Measurements from ENCODE around the gene HOXC12. TPM values are rescaled to one million over a fixed set of nuclear protein-coding genes. Genes with fewer than 3 reads are reported as not detected.

Gene HOXC12
- polyA plus RNA-seq, 12 donors = 0.08 TPM; not detected in 11

DNA sequence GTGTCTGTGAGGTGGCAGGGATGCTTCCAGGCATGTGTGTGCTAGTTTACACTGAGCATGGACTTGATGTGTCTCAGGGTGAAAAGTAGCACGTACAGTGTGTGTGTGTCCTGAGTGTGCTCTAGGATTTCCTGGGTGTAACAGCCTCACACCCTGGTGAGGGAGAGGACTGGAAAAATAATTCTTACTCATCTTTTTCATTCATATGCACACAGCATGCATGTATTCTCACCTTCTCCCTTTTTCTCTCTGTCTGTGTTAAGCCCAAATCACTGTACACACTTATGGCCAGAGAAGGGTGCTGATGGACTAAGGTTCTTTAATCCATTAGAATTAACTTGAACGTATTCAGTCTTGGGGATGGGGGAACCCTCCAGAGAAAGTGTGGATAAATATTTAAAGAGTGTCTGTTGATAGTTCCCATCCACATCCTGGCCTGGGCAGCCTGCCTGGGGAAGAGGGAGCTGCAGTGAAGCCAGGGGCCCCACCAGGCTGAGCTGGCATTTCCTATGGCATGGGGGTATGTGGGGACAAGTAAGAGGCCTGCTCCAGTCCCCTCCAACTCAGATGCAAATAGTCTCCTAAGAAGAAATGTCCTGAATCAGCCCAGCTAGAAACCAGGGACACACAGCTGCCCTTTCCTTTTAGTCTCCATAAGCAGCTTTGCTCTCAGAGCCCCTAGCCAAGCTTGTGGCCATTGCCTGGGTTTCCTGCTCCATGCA, 53.0 kb downstream of the HOXC12 start:
- no peak for DNase-seq

DNA sequence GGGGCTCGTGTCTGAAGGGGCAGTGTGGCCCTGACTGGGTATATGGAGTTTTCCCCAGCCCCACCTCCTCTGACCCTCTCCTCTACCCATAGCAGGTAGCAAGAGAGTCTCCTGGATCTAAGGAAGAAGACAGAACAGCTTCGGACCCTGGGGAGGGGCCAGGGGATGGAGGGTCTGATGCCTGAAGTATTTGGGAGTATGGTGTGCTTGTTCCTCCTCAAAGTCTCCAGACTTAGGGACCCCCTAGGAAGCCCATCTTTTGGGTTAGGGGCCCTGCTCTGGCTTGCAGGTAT, 53.5 kb downstream of the HOXC12 start:
- DNase-seq = no peak

Other genes starting within 250 kb of the HOXC12 start
- gene CALCOCO1, start 227.5 kb upstream of the HOXC12 start, polyA plus RNA-seq (ENCODE audit: insufficient read length in 12 of 12) = 100 to 1,000 TPM in 2 of 12 donors, 10 to 100 TPM in 9, not detected in 1; 67.8 to 122 (median 86.3) TPM
- gene CISTR, start 202.9 kb upstream of the HOXC12 start, polyA plus RNA-seq (ENCODE audit: insufficient read length in 12 of 12) = not detected
- gene HOXC13, start 16.1 kb upstream of the HOXC12 start, polyA plus RNA-seq (ENCODE audit: insufficient read length in 12 of 12) = 1 to 10 TPM in 1 of 12 donors, under 1 TPM in 2, not detected in 9; 0.28 to 1.4 (median 0.86) TPM
- under 1 TPM in 1 of 12 donors, not detected in 11; 0.08 TPM for gene HOXC11, start 18.2 kb downstream of the HOXC12 start, polyA plus RNA-seq (ENCODE audit: insufficient read length in 12 of 12)
- gene HOTAIR, start 20.1 kb downstream of the HOXC12 start, polyA plus RNA-seq (ENCODE audit: insufficient read length in 12 of 12) = under 1 TPM in 1 of 12 donors, not detected in 11; 0.11 TPM
- gene HOXC10, start 30.2 kb downstream of the HOXC12 start, polyA plus RNA-seq (ENCODE audit: insufficient read length in 12 of 12) = 1 to 10 TPM in 2 of 12 donors, under 1 TPM in 6, not detected in 4; 0.20 to 2.0 (median 0.57) TPM
- 1 to 10 TPM in 4 of 12 donors, under 1 TPM in 6, not detected in 2; 0.33 to 3.2 (median 0.72) TPM for gene HOXC9, start 45.3 kb downstream of the HOXC12 start, polyA plus RNA-seq (ENCODE audit: insufficient read length in 12 of 12)
- 1 to 10 TPM in 3 of 12 donors, under 1 TPM in 7, not detected in 2; 0.21 to 9.7 (median 0.68) TPM for gene HOXC8, start 54.1 kb downstream of the HOXC12 start, polyA plus RNA-seq (ENCODE audit: insufficient read length in 12 of 12)
- gene HOXC6, start 73.5 kb downstream of the HOXC12 start, polyA plus RNA-seq (ENCODE audit: insufficient read length in 12 of 12) = 10 to 100 TPM in 2 of 12 donors, 1 to 10 TPM in 8, not detected in 2; 3.0 to 20.5 (median 5.9) TPM
- gene HOXC5, start 78.1 kb downstream of the HOXC12 start, polyA plus RNA-seq (ENCODE audit: insufficient read length in 12 of 12) = 1 to 10 TPM in 2 of 12 donors, under 1 TPM in 8, not detected in 2; 0.25 to 1.8 (median 0.75) TPM
- gene HOXC4, start 98.9 kb downstream of the HOXC12 start, polyA plus RNA-seq (ENCODE audit: insufficient read length in 12 of 12) = 10 to 100 TPM in 5 of 12 donors, 1 to 10 TPM in 5, not detected in 2; 4.2 to 25.6 (median 9.1) TPM
- gene SMUG1, start 234.1 kb downstream of the HOXC12 start, polyA plus RNA-seq (ENCODE audit: insufficient read length in 12 of 12) = 10 to 100 TPM in 11 of 12 donors, not detected in 1; 18.2 to 35.4 (median 22.1) TPM

Measured in muscle of arm (tissue), 12 donors.